ENCODE data around the gene MAPK6. TPM values are rescaled to one million over a fixed set of nuclear protein-coding genes. Genes with fewer than 3 reads are reported as not detected.

Gene MAPK6
- total and polyA plus RNA-seq, 2 of the 4 experiments (the other 2 are of a cell fraction): 22.6 to 60.6 TPM

DNA sequence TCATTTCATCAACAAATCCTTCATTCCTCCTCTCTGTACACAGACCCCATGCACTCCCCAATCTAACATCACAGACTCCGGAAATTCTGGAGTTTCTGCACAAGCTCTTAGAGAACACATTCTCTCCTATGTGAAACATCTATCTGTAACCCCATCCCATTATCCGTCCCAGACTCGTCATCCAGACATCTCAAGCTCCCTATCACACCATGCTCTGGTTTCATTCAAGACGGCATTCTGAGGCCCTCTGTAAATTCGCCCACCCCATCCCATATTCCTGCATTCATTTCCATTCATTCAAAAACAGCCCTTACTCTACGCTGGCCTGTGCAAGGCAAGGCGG lies 48.0 kb upstream of the MAPK6 start:
- Histone ChIP-seq H4K8ac (ENCODE audit: low read depth in 2 of 2, low read length in 2 of 2) (peak overlapping the region; percentile 66 to 98; a peak in 3 of 4 replicates), H3K9me1 (ENCODE audit: insufficient read depth, low read length) (peaks cover 6% of the 10 kb centered on the region; the same call in 1 of the 2 replicates), H4K20me1 (ENCODE audit: insufficient read depth, low read length) (peaks cover 16% of the 10 kb centered on the region; the same call in 1 of the 2 replicates), H3K23ac (ENCODE audit: low read depth, low read length) (peak overlapping the region; percentile 85; the same call in 1 of the 2 replicates), H2AK9ac (replicated peaks; ENCODE audit: low read depth, low read length, poor library complexity) (peak overlapping the region; percentile 67), H3K18ac (ENCODE audit: low read depth, low read length) (peak overlapping the region; percentile 5; the same call in 1 of the 2 replicates), H2AK5ac (ENCODE audit: low read depth, low read length) (peak overlapping the region; percentile 5; the same call in 1 of the 2 replicates), H3K9ac (ENCODE audit: low read depth, low read length) (peak overlapping the region; percentile 89), H3K14ac (replicated peaks; ENCODE audit: low read depth, low read length) (peak overlapping the region; percentile 97), H3K27ac (ENCODE audit: insufficient read depth, low read length) (peak overlapping the region; percentile 91), H2AFZ (replicated peaks; ENCODE audit: low read length, poor library complexity) (peak overlapping the region; percentile 93), H3K27me3 (ENCODE audit: control insufficient read depth, insufficient read depth, low read length) (no peaks in the 10 kb centered on the region), H2BK5ac (ENCODE audit: low read depth, low read length, poor library complexity, severe bottlenecking) (peak overlapping the region; percentile 84), H3K36me3 (ENCODE audit: control insufficient read depth, insufficient read depth, low read length) (no peaks in the 10 kb centered on the region), H3K4me3 (ENCODE audit: insufficient read depth, low read depth, low read length) (peak overlapping the region; percentile 73), H3K4me1 (ENCODE audit: control insufficient read depth, insufficient read depth, low read length) (0 out of 2 replicates have a peak, but pooled peaks cover 2% of the 10 kb centered on the region), H4K91ac (ENCODE audit: insufficient read depth, low read depth, low read length) (peak overlapping the region; percentile 70; the same call in 1 of the 2 replicates), H3K56ac (ENCODE audit: extremely low read depth, insufficient read depth, low read length) (peak overlapping the region; percentile 31; the same call in 1 of the 2 replicates), H3K4me2 (ENCODE audit: low read depth, low read length) (peak overlapping the region; percentile 93), H3K9me3 (ENCODE audit: control insufficient read depth, insufficient read depth, low read length) (no peaks in the 10 kb centered on the region), H3K4ac (ENCODE audit: low read depth, low read length) (peak overlapping the region; percentile 91), H4K5ac (ENCODE audit: low read depth, low read length) (peak overlapping the region; percentile 70; the same call in 1 of the 2 replicates), H2BK20ac (ENCODE audit: low read depth, low read length) (no peak overlapping the region), H2BK15ac (ENCODE audit: low read depth, low read length) (no peak overlapping the region), H2BK120ac (ENCODE audit: low read depth, low read length) (0 out of 2 replicates have a peak overlapping the region, but pooled peaks have one; percentile 73), H3K79me1 (ENCODE audit: low read depth in 1 of 2, low read length in 2 of 2) (peaks cover 18 to 51% of the 10 kb centered on the region in 2 experiments)
- dilution Hi-C loops (cut with HindIII; ENCODE audit: low sequenced_read_pairs, unreplicated experiment) (no loop called here), intact Hi-C loops (cut with micrococcal nuclease) (loop anchor here (2.0 kb wide), 1 partner anchor 48 kb away; the partner anchor contains the start of gene MAPK6), in situ Hi-C loops (cut with MboI; ENCODE audit: low sequenced_read_pairs) (loop anchor here (10.0 kb wide), 1 partner anchor 244 kb away; no protein-coding TSS in a partner anchor)
- CTCF ChIA-PET: interaction anchor here (0.7 to 1.0 kb wide), 4 partner anchors 9 to 624 kb away, joined by 3 to 6 read pairs (median 4); no protein-coding TSS in a partner anchor
- WGBS, 2 experiments (ENCODE audit: extremely low coverage in 2 of 2, insufficient read length in 1 of 2): 0% methylated on average over 5 of the region's 7 CpGs; no CpG with 5 or more reads in 1 of the 2 experiments
- no TSS peak for BruUV-seq (replicated peaks)
- POLR2A ChIA-PET (ENCODE audit: unreplicated experiment): interaction anchor here (0.7 kb wide), 1 partner anchor 49 kb away, joined by 3 read pairs; no protein-coding TSS in a partner anchor
- DNase-seq (no peak), ATAC-seq (ENCODE audit: low read depth) (peak; percentile 8)
- no peak for TF ChIP-seq RCOR1 (IDR thresholded peaks at IDR 0.05; ENCODE audit: insufficient replicate concordance, low read length)
- TF ChIP-seq, protein P1, sequence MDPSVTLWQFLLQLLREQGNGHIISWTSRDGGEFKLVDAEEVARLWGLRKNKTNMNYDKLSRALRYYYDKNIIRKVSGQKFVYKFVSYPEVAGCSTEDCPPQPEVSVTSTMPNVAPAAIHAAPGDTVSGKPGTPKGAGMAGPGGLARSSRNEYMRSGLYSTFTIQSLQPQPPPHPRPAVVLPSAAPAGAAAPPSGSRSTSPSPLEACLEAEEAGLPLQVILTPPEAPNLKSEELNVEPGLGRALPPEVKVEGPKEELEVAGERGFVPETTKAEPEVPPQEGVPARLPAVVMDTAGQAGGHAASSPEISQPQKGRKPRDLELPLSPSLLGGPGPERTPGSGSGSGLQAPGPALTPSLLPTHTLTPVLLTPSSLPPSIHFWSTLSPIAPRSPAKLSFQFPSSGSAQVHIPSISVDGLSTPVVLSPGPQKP (IDR thresholded peaks at IDR 0.05; ENCODE audit: borderline replicate concordance, low read depth, low read length): no peak
- no peak for TF ChIP-seq NFE2L2 (IDR thresholded peaks at IDR 0.05; ENCODE audit: low read depth, low read length)
- TF ChIP-seq BHLHE40 (IDR thresholded peaks at IDR 0.05; ENCODE audit: low read depth, low read length): no peak
- TF ChIP-seq, protein P2, sequence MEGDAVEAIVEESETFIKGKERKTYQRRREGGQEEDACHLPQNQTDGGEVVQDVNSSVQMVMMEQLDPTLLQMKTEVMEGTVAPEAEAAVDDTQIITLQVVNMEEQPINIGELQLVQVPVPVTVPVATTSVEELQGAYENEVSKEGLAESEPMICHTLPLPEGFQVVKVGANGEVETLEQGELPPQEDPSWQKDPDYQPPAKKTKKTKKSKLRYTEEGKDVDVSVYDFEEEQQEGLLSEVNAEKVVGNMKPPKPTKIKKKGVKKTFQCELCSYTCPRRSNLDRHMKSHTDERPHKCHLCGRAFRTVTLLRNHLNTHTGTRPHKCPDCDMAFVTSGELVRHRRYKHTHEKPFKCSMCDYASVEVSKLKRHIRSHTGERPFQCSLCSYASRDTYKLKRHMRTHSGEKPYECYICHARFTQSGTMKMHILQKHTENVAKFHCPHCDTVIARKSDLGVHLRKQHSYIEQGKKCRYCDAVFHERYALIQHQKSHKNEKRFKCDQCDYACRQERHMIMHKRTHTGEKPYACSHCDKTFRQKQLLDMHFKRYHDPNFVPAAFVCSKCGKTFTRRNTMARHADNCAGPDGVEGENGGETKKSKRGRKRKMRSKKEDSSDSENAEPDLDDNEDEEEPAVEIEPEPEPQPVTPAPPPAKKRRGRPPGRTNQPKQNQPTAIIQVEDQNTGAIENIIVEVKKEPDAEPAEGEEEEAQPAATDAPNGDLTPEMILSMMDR (conservative IDR thresholded peaks at IDR 0.05; ENCODE audit: low read depth, low read length): no peak
- no peak for TF ChIP-seq SMC3 (IDR thresholded peaks at IDR 0.05; ENCODE audit: low read depth, low read length)
- TF ChIP-seq CEBPB (IDR thresholded peaks at IDR 0.05; ENCODE audit: low read depth, low read length): no peak
- no peak for TF ChIP-seq RAD21 (IDR thresholded peaks at IDR 0.05; ENCODE audit: low read length)
- TF ChIP-seq MAZ (IDR thresholded peaks at IDR 0.05; ENCODE audit: borderline replicate concordance, low read depth, low read length): no peak
- no peak for TF ChIP-seq MXI1 (IDR thresholded peaks at IDR 0.05; ENCODE audit: borderline replicate concordance, low read depth, low read length)
- TF ChIP-seq MAFK (IDR thresholded peaks at IDR 0.05; ENCODE audit: low read depth, low read length): no peak
- TF ChIP-seq FOS (IDR thresholded peaks at IDR 0.05; ENCODE audit: low read depth, low read length): no peak
- no peak for TF ChIP-seq RFX5 (IDR thresholded peaks at IDR 0.05; ENCODE audit: low read depth, low read length)
- TF ChIP-seq, protein P3, sequence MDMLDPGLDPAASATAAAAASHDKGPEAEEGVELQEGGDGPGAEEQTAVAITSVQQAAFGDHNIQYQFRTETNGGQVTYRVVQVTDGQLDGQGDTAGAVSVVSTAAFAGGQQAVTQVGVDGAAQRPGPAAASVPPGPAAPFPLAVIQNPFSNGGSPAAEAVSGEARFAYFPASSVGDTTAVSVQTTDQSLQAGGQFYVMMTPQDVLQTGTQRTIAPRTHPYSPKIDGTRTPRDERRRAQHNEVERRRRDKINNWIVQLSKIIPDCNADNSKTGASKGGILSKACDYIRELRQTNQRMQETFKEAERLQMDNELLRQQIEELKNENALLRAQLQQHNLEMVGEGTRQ (IDR thresholded peaks at IDR 0.05; ENCODE audit: low read depth, low read length): no peak
- no peak for TF ChIP-seq CHD1 (IDR thresholded peaks at IDR 0.05; ENCODE audit: low read depth, low read length)

All from IMR-90 (cell line).